ENCODE measurements around the gene MYO5B.

Gene MYO5B

GRCh38 chr18:49813319-49814146 is 381.4 kb downstream of the MYO5B start, which contains the start of gene ACAA2:
Gene ACAA2 (minus strand): TSS chr18:49813533. CDS start chr18:49813484, 49 bp downstream.
- Histone ChIP-seq H3F3A (ENCODE audit: insufficient read depth) (peaks cover 5% of the 10 kb centered on the region; the same call in 1 of the 2 replicates), H3K4me2 (ENCODE audit: low read depth, low read length, poor library complexity, severe bottlenecking) (peak within 1 kb of the TSS; percentile 83), H2AFZ (ENCODE audit: low read depth, low read length, severe bottlenecking) (peak within 1 kb of the TSS; percentile 100), H4K20me1 (ENCODE audit: low read depth, low read length) (no peaks in the 10 kb centered on the region), H3K36me3 (ENCODE audit: low read length) (peaks cover 9% of the 10 kb centered on the region; the same call in 1 of the 2 replicates), H3K4me3 (ENCODE audit: insufficient read depth, low read length, poor library complexity, severe bottlenecking) (peak within 1 kb of the TSS; percentile 72), H3K9ac (ENCODE audit: low read length) (peak within 1 kb of the TSS; percentile 82), H3K9me3 (ENCODE audit: insufficient read depth, low read length) (peaks cover 6% of the 10 kb centered on the region; the same call in 1 of the 2 replicates), H3K9me2 (replicated peaks; ENCODE audit: insufficient read depth, low read length) (no peaks in the 10 kb centered on the region), H3K79me2 (ENCODE audit: insufficient read depth, low read length) (peaks cover 44% of the 10 kb centered on the region), H3K27ac (ENCODE audit: low read depth, low read length) (peak within 1 kb of the TSS; percentile 89), H3K27me3 (ENCODE audit: low read length) (no peaks in the 10 kb centered on the region)
- no peak for TF ChIP-seq EZH2phosphoT487 (conservative IDR thresholded peaks at IDR 0.05; ENCODE audit: low read length)
- no peak for TF ChIP-seq CTCF (IDR thresholded peaks at IDR 0.05; ENCODE audit: insufficient read depth, low read length, poor library complexity, severe bottlenecking)

DNA sequence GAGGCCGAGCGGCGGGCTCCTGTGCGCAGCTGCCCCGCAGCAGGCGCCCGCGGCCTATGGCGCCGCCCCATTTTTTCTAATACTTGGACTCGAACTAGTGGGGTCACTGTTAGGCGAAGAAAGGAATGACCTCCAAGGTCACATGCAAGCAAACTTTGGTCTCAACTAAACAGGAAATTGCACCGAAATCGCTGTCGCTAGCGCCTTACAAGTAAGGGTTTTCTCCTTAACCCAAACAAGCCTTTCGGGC is 382.0 kb downstream of the MYO5B start:
- Histone ChIP-seq H3K9me2 (replicated peaks; ENCODE audit: insufficient read depth, low read length) (no peaks in the 10 kb centered on the region), H3K9ac (ENCODE audit: low read length) (peak overlapping the region; percentile 82), H3K36me3 (ENCODE audit: low read length) (peaks cover 9% of the 10 kb centered on the region; the same call in 1 of the 2 replicates), H3K4me2 (ENCODE audit: low read depth, low read length, poor library complexity, severe bottlenecking) (peak overlapping the region; percentile 83), H2AFZ (ENCODE audit: low read depth, low read length, severe bottlenecking) (peak overlapping the region; percentile 100), H3K79me2 (ENCODE audit: insufficient read depth, low read length) (peaks cover 49% of the 10 kb centered on the region), H4K20me1 (ENCODE audit: low read depth, low read length) (no peaks in the 10 kb centered on the region), H3K27me3 (ENCODE audit: low read length) (no peaks in the 10 kb centered on the region), H3F3A (ENCODE audit: insufficient read depth) (peaks cover 5% of the 10 kb centered on the region; the same call in 1 of the 2 replicates), H3K27ac (ENCODE audit: low read depth, low read length) (peak overlapping the region; percentile 89), H3K4me3 (ENCODE audit: insufficient read depth, low read length, poor library complexity, severe bottlenecking) (peak overlapping the region; percentile 72), H3K9me3 (ENCODE audit: insufficient read depth, low read length) (peaks cover 6% of the 10 kb centered on the region; the same call in 1 of the 2 replicates)
- no peak for TF ChIP-seq CTCF (IDR thresholded peaks at IDR 0.05; ENCODE audit: insufficient read depth, low read length, poor library complexity, severe bottlenecking)
- no peak for TF ChIP-seq EZH2phosphoT487 (conservative IDR thresholded peaks at IDR 0.05; ENCODE audit: low read length)

DNA sequence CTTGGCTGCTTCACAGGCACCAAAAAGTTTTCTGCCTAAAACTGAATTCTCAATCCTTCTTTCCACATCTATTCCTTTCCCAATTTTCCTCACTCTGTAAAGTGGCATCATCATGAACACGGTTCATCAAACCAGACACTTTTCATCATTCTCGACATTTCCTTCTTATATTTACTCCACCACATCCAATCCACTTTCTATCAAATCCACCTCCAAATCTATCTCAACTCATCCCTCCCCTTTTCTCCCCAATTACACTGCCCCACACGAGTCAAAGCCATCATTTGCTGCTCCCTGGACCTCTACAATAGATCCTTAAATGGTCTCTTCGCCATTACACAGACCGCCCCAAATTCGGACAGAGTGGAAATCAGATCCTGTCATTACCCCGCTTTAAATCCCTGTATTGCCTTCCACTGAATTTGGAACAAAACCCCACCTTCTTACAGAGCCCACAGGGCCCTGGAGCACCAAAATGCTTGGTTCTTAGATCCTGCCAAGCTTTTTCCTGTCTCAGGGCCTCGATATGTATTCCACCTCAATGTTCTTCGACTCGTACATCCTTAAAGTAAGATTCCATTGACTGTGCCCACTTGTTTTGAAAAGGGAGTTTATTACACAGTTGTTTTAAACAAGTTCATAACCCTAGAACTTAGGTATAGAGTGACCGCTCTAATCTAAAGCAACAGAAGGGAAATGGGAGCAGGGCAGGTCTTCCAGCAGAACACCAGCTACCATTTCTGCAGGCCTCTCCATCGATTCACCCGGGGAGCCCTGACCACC is 382.5 kb downstream of the MYO5B start:
- Histone ChIP-seq H3K9me3 (ENCODE audit: insufficient read depth, low read length) (peaks cover 6% of the 10 kb centered on the region; the same call in 1 of the 2 replicates), H3F3A (ENCODE audit: insufficient read depth) (peaks cover 5% of the 10 kb centered on the region; the same call in 1 of the 2 replicates), H3K79me2 (ENCODE audit: insufficient read depth, low read length) (peaks cover 54% of the 10 kb centered on the region), H3K27ac (ENCODE audit: low read depth, low read length) (peak overlapping the region; percentile 89), H3K27me3 (ENCODE audit: low read length) (no peaks in the 10 kb centered on the region), H3K4me2 (ENCODE audit: low read depth, low read length, poor library complexity, severe bottlenecking) (peak overlapping the region; percentile 83), H4K20me1 (ENCODE audit: low read depth, low read length) (no peaks in the 10 kb centered on the region), H3K4me3 (ENCODE audit: insufficient read depth, low read length, poor library complexity, severe bottlenecking) (peak overlapping the region; percentile 72), H3K9ac (ENCODE audit: low read length) (peak overlapping the region; percentile 82), H3K36me3 (ENCODE audit: low read length) (peaks cover 9% of the 10 kb centered on the region; the same call in 1 of the 2 replicates), H3K9me2 (replicated peaks; ENCODE audit: insufficient read depth, low read length) (no peaks in the 10 kb centered on the region), H2AFZ (ENCODE audit: low read depth, low read length, severe bottlenecking) (peak overlapping the region; percentile 100)
- TF ChIP-seq EZH2phosphoT487 (conservative IDR thresholded peaks at IDR 0.05; ENCODE audit: low read length) (no peak), CTCF (IDR thresholded peaks at IDR 0.05; ENCODE audit: insufficient read depth, low read length, poor library complexity, severe bottlenecking) (no peak)
